ENCODE measurements around the gene ABHD4. TPM values are rescaled to one million over a fixed set of nuclear protein-coding genes. Genes with fewer than 3 reads are reported as not detected.

The ABHD4 gene
- total RNA-seq, 1 donor from 2014 or later: 34.1 TPM

DNA sequence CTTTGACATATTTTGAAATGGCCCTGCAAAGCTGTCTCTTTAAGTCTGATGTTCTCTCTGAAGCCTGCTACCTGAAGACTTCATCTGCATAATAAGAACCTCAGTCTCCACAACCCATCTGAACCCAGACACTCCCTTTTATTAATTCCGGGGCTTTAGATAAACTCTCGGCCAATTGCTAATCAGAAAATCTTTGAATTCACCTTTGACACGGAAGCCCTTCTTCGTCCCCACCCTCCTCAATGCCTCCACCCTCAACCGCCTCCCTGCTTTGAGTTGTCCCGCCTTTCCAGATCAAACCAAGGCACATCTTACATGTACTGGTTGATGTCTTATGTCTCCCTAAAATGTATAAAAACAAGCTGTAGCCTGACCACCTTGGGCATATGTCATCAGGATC lies 28.5 kb downstream of the ABHD4 start:
- Mint-ChIP-seq H3K36me3 (no peaks in the 10 kb centered on the region), H3K9me3 (peaks cover 13% of the 10 kb centered on the region), H3K4me1 (ENCODE audit: unreplicated experiment) (no peaks in the 10 kb centered on the region), H3K4me3 (no peak overlapping the region), H3K27me3 (no peaks in the 10 kb centered on the region), H3K27ac (no peak overlapping the region)
- TF ChIP-seq, protein P1, sequence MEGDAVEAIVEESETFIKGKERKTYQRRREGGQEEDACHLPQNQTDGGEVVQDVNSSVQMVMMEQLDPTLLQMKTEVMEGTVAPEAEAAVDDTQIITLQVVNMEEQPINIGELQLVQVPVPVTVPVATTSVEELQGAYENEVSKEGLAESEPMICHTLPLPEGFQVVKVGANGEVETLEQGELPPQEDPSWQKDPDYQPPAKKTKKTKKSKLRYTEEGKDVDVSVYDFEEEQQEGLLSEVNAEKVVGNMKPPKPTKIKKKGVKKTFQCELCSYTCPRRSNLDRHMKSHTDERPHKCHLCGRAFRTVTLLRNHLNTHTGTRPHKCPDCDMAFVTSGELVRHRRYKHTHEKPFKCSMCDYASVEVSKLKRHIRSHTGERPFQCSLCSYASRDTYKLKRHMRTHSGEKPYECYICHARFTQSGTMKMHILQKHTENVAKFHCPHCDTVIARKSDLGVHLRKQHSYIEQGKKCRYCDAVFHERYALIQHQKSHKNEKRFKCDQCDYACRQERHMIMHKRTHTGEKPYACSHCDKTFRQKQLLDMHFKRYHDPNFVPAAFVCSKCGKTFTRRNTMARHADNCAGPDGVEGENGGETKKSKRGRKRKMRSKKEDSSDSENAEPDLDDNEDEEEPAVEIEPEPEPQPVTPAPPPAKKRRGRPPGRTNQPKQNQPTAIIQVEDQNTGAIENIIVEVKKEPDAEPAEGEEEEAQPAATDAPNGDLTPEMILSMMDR (conservative IDR thresholded peaks at IDR 0.05): no peak
- no peak for DNase-seq (ENCODE audit: extremely low spot score, unreplicated experiment)

DNA sequence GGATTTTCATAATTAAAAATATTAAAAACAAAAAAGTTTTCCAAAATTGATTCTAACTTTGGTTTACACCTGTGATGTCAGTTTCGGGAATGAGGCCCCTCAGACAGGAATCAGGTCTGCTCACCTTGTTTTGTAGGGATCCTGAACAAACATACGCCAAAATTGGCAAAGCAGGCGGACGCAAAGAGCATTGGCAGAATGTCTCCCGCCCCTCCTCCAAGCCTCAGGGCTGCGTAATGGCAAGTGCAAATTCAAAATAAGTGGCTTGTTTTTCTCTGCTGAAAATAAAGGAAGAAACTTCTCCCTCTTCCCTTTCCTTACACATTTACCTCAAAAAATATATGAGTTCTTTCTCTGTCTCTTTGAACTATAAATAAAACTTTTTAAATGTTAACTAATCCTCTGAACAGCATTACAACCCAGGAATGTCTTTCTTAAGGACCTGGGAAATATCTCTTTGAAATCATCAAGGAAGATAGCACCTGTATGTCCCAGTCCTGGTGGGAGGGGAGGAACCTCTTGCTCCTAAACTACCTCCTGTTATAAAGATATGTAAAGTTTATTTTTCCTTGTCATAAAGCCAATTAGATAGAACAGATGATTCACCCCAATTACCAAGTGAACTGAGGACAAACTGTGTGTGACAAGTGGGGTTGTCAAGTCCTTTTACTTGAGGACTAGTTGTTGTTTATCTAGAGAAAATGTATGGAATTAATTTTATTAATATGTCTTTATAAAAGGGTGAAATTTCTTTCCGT lies 29.6 kb downstream of the ABHD4 start:
- Mint-ChIP-seq H3K9me3 (peaks cover 17% of the 10 kb centered on the region), H3K27me3 (no peaks in the 10 kb centered on the region), H3K36me3 (no peaks in the 10 kb centered on the region), H3K4me1 (ENCODE audit: unreplicated experiment) (no peaks in the 10 kb centered on the region), H3K27ac (no peak overlapping the region), H3K4me3 (no peak overlapping the region)
- TF ChIP-seq, protein P1 (conservative IDR thresholded peaks at IDR 0.05): no peak
- DNase-seq (ENCODE audit: extremely low spot score, unreplicated experiment): no peak

DNA sequence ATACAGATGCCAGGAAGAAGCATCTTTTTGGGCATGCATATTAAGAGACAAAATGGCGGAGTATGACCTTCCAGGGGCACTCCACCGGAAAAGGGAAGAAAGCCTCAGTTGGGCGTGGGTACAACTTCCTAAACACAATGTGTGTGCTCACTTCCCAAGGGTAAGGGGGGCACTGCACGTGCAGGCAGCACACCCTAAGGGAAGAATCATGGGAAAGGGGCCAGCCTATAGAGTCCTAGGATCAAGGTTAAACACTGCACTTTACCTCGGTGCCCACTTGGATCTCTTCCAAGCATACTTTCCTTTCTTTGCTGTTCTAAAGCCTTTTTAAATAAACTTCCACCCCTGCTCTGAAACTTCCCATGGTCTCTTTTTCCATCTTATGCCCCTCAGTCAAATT lies 31.3 kb downstream of the ABHD4 start:
- DNase-seq (ENCODE audit: extremely low spot score, unreplicated experiment): no peak
- H3K27me3 Mint-ChIP-seq: no peaks in the 10 kb centered on the region
- H3K36me3 Mint-ChIP-seq: no peaks in the 10 kb centered on the region
- H3K4me1 Mint-ChIP-seq (ENCODE audit: unreplicated experiment): no peaks in the 10 kb centered on the region
- H3K9me3 Mint-ChIP-seq: peaks cover 17% of the 10 kb centered on the region
- H3K4me3 Mint-ChIP-seq: no peak overlapping the region
- H3K27ac Mint-ChIP-seq: no peak overlapping the region
- TF ChIP-seq, protein P1 (conservative IDR thresholded peaks at IDR 0.05): no peak

DNA sequence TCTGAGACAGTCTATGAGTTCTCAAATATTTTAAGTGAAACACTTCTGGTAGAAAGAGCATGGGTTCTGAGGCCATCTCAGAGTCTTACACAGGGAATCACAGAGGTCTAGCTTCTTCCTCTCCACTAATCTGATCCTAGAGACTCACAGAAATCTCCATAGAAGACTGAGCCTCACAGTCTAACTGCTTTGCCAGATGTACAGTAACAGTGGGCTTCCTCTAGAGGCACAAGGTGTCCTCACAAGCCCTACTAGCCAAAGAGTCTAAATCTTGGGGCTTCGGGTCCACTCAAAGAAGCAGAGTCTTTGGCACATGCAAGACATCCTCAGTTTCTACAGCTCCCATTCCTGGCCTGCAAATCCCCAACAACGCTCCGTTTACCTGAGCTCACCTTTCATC lies 32.0 kb downstream of the ABHD4 start:
- Mint-ChIP-seq H3K36me3 (no peaks in the 10 kb centered on the region), H3K4me1 (ENCODE audit: unreplicated experiment) (no peaks in the 10 kb centered on the region), H3K27me3 (no peaks in the 10 kb centered on the region), H3K9me3 (peaks cover 17% of the 10 kb centered on the region), H3K4me3 (no peak overlapping the region), H3K27ac (no peak overlapping the region)
- no peak for DNase-seq (ENCODE audit: extremely low spot score, unreplicated experiment)
- TF ChIP-seq, protein P1 (conservative IDR thresholded peaks at IDR 0.05): no peak

DNA sequence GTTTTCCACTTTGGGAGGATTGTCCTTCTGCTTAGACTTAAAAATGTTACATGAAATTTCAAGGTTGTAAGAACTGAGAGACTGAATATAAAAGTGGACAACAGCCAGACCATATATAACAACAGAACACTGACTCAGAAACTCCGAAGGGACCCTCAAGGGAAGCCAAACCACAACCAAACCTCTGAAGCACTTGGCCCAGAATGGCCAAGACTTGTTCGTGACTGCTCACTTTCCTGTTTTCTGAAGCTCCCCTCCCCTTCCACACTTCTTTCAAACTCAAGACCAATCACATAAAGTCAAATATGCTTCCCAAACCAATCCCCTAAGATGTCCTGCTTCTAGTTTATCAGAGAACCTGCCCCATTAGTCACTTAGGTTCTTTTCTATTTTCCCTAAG lies 32.4 kb downstream of the ABHD4 start:
- TF ChIP-seq, protein P1 (conservative IDR thresholded peaks at IDR 0.05): no peak
- H3K4me3 Mint-ChIP-seq: no peak overlapping the region
- H3K4me1 Mint-ChIP-seq (ENCODE audit: unreplicated experiment): no peaks in the 10 kb centered on the region
- no peak for DNase-seq (ENCODE audit: extremely low spot score, unreplicated experiment)
- peaks cover 17% of the 10 kb centered on the region for H3K9me3 Mint-ChIP-seq
- no peaks in the 10 kb centered on the region for H3K36me3 Mint-ChIP-seq
- H3K27ac Mint-ChIP-seq: no peak overlapping the region
- no peaks in the 10 kb centered on the region for H3K27me3 Mint-ChIP-seq

Data from type B pancreatic cell (in vitro differentiated cells).